C4-2B (cell line): Measurements from ENCODE around the gene UBN1.

ENCODE experiments used
- CTCF ChIP-seq: fragments of 450-650 bp; conservative IDR thresholded peaks from 2 replicates; pipeline ENCODE4 v1.5.1; 2017; ENCODE audit warnings: mild to moderate bottlenecking
- ZFX ChIP-seq: fragments of 450-650 bp; IDR thresholded peaks from 2 replicates; pipeline ENCODE4 v1.6.1; 2017

DNA sequence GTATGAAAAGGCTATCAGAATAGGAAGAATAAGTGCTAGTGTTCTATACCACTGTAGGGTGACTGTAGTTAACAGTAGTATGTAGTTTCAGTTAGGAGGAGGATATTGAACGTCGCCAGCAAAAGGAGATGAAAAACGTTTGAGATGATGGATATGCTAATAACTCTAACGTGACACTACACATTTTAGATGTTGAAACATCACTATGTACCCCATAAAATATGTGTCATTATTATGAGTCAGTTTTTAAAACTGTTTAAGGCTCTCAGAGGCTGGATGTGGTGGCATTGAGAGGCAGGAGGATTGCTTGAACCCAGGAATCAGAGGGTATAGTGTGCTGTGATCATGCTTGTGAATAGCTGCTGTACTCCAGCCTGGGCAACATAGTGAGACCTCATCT is 31.8 kb downstream of the UBN1 start:
- no peak for TF ChIP-seq CTCF
- TF ChIP-seq ZFX: no peak
